GM18502 (cell line): ENCODE results near the gene IL1RAPL2.
"Not testable (repeated sequence)": the region's sequence is repeated elsewhere in the genome, so short reads cannot be mapped to it uniquely, and the experiment has no call there.

Experiments used
- ATAC-seq: cut with Tn5 transposase; IDR thresholded peaks from one replicate; pipeline ENCODE4 v1.9.1; 2021; ENCODE audit warnings: mild to moderate bottlenecking; ENCODE audit not compliant: unreplicated experiment, poor library complexity

Gene IL1RAPL2

DNA sequence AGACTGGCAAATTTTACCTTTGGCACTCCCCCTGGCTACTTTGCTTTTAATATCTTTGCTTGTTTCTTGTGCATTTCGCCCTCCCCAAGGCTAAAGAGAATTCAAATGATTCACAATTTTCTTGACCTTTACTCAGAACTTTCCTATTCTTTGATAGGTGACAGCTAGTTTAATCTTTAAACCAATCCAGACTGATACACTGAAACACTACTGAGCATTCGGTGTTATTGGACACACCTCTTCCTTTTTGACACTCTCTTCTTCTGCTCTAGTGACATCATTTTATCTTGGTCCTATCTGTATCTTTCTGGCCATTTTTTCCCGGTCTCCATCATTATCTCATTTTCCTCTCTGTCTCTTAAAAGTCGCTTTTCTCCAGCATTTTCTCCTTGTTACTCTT lies 103.1 kb downstream of the IL1RAPL2 start:
- no peak for ATAC-seq

DNA sequence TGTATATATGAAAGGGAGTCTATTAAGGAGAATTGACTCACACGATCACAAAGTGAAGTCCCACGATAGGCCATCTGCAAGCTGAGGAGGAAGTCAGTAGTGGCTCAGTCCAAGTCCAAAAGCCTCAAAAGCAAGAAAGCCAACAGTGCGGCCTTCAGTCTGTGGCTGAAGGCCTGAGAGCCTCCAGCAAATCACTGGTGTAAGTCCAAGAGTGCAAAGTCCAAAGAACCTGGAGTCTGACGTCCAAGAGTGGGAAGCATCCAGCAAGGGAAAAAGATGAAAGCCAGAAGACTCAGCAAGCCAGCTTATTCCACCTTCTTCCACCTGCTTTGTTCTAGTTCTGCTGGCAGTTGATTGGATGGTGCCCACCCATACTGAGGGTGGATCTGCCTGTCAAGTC lies 104.1 kb downstream of the IL1RAPL2 start:
- ATAC-seq, result no peak

DNA sequence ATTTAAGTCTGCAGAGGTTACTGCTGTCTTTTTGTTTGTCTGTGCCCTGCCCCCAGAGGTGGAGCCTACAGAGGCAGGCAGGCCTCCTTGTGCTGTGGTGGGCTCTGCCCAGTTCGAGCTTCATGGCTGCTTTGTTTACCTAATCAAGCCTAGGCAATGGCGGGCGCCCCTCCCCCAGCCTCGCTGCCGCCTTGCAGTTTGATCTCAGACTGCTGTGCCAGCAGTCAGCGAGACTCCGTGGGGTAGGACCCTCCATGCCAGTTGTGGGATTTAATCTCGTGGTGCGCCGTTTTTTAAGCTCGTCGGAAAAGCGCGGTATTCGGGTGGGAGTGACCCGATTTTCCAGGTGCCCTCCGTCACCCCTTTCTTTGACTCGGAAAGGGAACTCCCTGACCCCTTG lies 111.5 kb downstream of the IL1RAPL2 start:
- not testable (repeated sequence) for ATAC-seq

DNA sequence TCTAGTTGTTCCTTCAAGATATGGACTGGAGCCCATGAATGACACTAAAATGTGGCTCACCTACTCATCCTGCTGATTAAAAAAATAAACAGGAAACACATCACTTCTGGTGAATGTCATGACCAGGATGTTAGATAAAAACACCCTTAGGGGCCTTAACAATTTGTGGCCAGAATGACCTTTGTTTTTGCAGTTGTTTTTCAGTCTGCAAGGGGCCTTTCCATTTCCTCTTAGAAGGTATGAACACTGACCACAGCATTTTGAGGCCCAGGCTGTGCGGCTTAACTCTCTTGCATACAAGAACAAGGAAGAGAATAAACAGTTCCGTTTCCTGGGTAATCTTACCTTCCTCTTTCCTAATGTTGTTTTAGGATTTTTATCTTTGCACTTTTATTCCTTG lies 113.2 kb downstream of the IL1RAPL2 start:
- no peak for ATAC-seq

DNA sequence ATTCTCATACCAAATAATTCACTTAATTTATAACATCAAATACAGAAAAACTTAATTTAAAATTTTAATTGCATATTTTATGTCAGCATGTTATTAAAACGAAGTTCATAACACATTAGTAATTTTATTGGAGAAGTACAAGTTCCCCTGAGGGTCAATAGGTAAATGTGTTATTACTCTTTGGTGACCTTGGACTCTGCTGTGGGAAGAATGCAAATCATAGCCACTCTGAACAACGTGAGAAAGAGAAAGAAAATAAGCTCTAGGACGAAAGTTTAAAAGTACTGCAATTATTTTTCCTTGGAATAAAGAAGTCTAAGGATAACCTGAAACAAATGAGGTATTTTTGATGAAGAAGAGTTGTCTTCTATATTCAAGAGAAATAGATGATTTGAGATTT lies 115.2 kb downstream of the IL1RAPL2 start:
- no peak for ATAC-seq

DNA sequence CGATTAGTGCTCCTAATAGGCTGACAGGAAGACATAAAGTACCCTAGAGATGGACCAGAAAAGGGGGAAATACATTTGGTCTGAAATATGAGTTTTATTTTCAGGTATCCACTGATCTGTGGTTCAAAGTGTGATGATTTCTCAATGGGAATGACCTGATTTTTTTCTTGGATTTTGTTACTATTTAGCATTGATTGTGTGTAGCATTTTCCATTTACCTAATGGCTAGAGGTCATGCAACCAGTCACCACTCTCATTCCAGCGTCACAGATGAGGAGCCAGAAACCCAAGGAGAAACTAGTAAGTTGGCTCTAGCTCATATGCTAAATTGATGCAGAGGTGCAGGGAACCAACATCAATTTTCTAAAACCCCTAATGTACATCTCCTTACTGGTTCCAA lies 118.1 kb downstream of the IL1RAPL2 start:
- ATAC-seq, result no peak

DNA sequence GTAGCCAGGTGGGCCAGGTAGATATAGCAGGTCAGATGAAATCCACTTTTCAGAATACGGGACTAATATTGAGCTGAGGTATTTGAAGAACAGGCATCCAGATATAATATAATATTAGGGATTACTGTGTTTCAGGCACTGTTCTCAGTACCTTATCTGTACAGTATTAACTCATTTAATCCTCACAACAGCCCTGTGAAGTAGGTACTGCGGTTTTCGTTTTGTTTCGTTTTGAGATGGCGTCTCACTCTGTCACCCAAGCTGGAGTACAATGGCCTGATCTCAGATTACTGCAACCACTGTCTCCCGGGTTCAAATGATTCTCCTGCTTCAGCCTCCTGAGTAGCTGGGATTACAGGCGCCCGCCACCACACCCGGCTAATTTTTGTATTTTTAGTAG lies 129.6 kb downstream of the IL1RAPL2 start:
- peak; percentile 80 for ATAC-seq

DNA sequence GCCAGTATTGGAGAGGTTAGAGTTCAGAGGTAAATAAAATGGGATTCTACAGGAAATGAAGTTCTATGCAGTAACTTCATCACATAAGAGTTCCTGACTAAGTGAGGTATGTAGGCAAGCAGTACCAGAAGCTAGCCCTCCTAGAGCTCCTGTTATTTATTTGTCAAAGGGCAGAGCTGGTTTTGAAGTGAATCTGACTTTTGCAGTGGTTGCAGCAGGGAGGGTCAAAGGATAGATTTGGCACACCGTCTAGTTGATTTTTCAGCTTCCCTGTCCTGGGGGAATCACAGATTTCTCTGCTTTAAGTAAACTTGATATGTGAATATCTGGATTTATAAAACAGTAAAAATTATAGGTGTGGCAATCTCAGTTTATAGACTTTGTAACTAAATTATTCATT lies 130.7 kb downstream of the IL1RAPL2 start:
- ATAC-seq, result no peak

DNA sequence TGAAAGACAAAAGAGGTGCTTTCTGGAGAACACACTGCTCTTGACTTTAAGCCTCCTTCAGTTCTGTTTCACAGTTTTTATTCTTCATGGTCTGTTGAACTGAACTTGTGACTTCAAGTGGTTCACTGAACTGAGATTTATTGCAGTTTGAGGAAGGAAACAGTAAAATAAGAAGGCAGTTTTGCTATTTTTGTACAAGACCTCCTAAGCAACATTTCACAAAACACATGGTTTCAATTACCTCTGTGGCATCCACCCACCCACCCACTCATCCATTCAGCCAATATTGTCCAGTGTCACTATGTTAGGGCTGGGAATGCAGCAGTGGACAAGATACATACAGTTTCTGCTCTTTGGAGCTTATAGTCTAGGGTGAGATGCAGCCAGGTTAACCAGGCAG lies 131.3 kb downstream of the IL1RAPL2 start:
- no peak for ATAC-seq

DNA sequence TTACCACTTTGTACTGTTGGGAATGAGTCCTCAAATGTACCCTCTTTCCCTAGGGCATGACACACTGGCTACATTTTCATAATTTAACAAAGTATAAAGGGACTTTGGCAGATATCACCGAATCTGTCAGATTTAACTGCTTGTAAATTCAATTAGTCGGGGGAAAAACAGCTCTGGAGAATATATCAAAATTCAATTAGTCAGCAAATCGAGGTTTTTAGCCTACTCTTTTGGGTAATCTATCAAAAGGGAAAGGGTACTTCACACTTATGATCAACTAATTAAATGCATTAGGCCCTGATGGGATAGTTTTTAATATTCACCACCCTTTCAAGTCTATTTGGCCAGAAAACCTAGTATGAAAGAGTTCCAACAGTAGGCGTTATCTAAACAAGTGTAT lies 141.0 kb downstream of the IL1RAPL2 start:
- ATAC-seq, result no peak

DNA sequence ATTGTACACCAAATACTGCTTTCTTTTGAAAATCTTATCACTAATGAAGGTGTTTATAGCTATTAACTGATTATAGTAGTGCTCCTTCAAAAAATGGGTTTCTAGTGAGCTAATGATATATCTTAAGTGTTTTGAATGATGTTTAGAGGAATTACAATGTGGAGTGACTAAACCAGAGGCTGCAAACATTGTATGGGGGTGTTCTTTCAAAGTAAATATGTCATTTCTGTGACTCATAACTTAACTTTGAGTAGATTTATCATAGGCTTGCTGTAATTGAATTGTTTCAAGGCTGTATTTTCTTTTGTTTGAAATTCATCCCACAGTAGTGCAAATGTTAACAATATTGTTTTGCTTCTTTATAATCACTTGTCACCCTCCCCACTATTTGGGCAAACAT lies 141.6 kb downstream of the IL1RAPL2 start:
- ATAC-seq, result no peak

DNA sequence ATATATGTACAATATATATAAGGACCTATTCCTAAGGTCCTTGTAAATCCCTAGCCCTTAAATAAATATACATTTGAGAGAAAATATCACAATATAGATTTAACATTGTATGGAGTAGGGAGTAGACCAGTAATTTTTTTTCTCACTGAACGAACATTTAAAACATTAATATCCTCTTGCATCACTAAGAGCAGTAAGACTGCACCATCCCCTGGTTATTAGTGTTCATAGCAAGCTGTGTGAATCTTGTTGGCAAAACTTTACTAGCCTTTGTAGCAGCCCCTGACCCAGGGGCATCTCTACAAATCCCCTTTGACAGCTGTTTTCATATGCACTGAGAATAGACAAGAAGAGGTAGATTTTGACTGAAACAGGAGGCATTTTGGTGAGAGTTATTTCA lies 146.5 kb downstream of the IL1RAPL2 start:
- ATAC-seq, result no peak

DNA sequence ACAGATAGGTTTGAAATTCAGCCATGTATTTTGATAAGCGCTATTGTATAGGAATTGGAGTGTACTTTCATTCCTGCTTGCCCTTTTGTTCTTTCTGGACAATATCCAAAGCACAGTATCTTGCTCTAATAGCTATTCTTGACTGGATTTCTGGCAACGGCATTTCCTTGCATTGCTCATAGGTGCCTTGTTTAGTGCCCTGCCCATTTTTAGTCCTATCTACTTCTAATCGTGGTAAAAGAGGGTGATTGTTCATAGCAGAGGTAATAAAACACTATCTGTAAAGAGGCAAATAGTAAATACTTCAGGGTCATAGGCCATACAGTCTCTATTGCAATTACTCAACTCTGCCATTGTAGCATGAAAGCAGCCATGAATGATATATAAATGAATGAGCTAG lies 155.9 kb downstream of the IL1RAPL2 start:
- ATAC-seq, result no peak

DNA sequence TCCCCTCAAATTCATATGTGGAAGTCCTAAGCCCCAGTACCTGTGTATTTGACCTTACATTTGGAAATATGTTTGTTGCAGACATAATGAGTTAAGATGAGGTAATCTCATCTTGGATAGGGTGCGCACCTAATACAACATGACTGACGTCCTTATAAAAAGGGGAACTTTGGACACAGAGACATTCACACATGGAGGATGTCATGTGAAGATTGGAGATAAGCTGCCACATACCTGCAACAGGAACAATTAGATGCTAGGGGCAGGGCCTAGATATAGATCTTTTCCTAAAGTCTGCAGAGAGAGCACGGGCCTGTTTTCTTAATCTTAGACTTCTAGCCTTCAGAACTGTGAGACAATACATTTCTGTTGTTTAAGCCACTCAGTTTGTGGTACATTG lies 162.5 kb downstream of the IL1RAPL2 start:
- ATAC-seq, result no peak

DNA sequence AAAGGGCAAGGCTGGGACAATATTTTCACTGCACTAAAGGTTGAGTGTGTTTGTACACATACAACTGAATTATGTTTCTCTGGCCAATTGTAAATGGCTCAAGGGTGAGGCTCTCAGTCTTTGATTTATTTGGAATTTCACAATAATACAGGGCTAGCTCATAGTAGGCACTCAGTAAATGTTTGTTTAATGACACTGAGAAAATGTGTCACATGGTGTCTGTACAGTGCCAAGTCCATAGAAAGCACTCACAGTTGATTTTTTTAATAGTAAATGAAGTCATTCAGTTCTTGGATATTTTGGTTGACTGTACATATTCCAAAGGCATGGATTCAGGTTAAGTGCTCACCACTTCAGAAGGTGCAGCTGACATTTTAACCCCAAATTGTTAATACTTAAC lies 176.4 kb downstream of the IL1RAPL2 start:
- no peak for ATAC-seq

DNA sequence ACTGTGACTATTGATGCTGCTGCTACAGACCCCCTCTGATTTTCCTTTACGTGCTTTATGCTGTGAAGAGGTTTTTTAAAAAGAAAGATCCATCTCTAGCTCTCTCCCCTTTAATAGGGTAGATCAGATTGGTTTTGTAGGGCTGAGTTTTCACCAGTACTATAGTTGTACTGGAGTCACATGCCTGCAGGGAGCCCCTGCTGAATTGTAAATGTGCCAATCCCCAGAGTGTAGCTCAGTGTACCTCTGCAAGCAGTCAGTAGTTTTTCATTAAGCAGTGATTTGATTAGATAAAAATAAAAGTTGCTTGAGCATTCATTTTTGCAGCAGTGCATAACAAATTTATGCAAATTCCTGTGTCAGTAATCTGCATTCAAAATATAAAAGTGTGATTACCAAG lies 179.2 kb downstream of the IL1RAPL2 start:
- ATAC-seq, result no peak

DNA sequence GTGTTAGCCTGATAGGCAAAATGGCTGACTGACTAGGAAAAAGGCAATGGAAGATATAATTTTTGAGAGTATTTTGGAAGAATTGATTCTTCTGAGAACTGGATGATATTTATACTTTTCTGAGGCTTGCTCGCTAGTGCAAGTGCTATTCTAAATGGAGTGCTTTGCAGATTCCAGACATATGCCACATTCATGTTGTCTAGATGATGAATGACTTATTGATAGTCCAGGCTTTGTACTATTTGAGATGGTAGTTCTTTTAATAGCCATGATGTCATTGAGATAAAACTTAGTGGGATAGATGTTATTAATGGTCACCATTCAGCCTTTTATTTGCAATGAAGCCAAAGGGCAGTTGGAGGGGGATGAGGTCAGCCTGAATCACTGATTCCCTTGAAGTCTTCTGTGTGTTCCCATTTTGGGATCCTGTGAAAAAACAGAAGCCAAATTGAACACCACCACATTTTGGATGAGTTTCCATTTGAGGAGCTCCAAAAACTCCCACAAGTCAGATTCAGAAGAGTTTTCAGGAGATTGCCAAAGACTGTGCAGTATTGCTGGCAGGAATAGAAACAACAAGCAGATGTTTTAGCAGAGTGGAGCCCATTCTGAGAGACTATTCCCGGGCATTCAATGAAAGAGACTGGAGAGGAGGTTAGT lies 184.1 kb downstream of the IL1RAPL2 start:
- no peak for ATAC-seq

DNA sequence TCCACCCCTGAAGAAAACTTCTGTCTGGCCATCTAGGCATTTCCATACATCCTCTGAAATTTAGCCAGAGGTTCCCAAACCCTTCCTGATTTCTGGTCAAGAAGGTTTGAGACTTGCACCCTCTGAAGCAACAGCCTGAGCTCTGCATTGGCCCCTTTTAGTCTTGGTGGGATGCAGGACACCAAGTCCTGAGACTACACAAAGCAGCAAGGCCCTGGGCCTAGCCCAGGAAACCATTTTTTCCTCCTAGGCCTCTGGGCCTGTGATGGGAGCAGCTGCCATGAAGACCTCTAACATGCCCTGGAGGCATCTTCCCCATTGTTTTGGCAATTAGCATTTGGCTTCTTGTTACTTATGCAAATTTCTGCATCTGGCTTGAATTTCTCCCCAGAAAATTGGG lies 196.6 kb downstream of the IL1RAPL2 start:
- ATAC-seq, result no peak

DNA sequence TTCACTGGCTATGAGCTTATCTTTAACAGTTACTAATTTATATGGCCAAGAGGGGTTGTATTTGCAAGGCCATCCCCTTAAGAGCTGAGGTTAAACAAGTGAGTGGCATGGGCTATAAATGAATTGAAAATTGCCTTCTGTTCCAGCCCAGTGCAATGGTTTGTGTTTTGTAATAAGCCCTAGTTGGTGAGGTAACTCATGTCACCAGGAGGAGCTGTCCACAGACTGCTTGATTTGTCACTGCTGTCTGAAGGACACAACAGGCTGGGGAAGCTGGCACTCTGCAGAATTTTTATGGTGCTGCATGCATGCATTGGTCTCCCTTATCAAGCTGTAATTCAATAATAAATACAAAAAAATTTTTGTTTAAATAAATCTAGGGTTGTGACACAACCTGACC lies 223.8 kb downstream of the IL1RAPL2 start:
- ATAC-seq, result no peak

DNA sequence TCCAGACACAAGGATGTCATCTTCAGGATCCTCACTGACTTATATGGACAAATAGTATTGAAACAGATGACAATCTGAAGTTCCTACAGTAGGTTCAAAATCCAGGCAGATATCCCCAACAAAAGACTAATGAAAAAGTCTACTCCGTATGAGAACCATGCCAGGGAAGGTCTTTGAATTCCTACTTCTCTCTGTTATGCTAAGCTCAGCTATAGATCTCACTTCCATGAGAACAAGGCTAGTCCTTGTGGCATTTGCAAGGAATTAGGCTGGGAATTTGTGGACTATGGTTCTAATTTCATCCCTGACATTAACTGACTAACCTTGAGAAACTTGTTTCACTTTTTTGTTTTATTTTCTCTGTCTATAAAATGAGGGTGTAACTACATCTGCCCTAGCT lies 229.8 kb downstream of the IL1RAPL2 start:
- ATAC-seq, result no peak

DNA sequence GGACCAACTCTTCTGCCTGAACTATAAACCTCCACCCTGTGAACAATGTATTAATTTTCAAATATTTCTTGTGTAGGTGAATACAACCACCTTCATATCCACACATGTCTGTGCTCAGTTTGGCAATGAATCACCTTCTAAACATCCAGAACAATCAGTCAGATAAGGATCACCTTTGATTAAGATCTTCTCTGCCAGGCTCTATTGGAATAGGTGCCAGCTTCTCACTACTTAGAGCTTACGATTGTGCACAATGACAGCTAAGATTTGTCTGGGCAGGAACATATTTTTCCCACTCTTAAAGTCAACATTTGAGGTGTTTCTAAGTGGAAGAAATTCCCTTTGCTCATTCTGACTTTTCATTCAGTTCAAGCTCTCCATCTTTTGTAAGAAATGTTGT lies 237.2 kb downstream of the IL1RAPL2 start:
- no peak for ATAC-seq

DNA sequence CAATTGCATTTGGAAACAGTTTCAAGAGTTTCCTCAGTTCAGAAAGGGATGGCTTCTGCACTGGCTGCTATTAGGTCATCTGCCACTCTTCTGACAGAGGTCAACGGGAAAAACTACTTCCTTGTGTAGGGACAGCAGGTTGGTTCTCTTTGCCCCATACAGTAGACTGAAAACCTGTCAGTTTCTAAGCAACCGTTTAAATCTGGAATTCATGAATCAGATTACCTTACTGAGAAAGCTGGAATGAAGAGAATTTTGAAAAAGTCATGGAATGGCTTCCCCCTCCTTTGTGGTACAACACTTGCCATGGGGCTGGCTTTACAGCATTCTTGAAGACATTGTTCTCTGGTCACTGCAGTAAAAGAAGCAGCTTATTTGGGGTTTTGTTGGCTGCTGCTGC lies 240.3 kb downstream of the IL1RAPL2 start:
- ATAC-seq, result no peak

DNA sequence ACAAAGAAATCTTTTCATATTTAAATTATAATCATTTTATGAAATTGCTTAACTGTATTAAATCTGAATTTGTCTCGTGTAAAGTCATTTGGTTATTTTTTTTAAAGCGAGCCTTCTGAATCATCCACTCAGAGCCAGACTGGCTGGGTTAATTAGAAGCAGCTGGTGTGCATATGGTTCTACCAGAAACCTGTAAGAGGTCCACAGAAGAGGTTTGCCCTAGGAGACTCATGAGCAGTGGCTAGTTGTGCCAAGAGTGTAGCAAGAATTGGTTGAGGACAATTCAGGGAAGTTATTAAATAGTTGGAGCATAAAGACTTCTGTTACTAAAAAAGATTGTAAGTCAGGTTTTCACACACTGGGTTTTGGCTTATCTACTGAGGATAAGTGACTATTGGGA lies 267.4 kb downstream of the IL1RAPL2 start:
- ATAC-seq, result no peak
